Mesenchymal stem cell (in vitro differentiated cells and primary cell): ENCODE measurements around the gene GPR137B.
A peak's percentile ranks its signal among the peaks of the same experiment; 100 is the strongest.

ENCODE experiments used
- DNase-seq: peaks from one replicate; pipeline ENCODE4 v3.0.0-alpha.2; 2013
- H2AFZ ChIP-seq: one replicate; pipeline ENCODE4 v1.6.1; 2013; ENCODE audit warnings: low read depth, mild to moderate bottlenecking, control low read depth, inconsistent platforms, low read length, moderate library complexity
- H2AK5ac ChIP-seq: 2 replicates; pipeline ENCODE4 v1.6.1; 2013; ENCODE audit warnings: low read length, moderate library complexity, mild to moderate bottlenecking, inconsistent platforms; ENCODE audit not compliant: severe bottlenecking
- H2BK120ac ChIP-seq: one replicate; pipeline ENCODE4 v1.6.1; 2013; ENCODE audit warnings: low read depth, mild to moderate bottlenecking, inconsistent platforms, low read length, moderate library complexity
- H2BK12ac ChIP-seq, 2 experiments: one replicate each; pipeline ENCODE4 v1.6.1; 2013; ENCODE audit warnings: inconsistent platforms in 2 of 2, low read length in 2 of 2, mild to moderate bottlenecking in 2 of 2, moderate library complexity in 2 of 2, control low read depth in 1 of 2
- H2BK15ac ChIP-seq: one replicate; pipeline ENCODE4 v1.6.1; 2013; ENCODE audit warnings: mild to moderate bottlenecking, low read depth, inconsistent platforms; ENCODE audit not compliant: poor library complexity, severe bottlenecking
- H2BK5ac ChIP-seq: 2 replicates; pipeline ENCODE4 v1.6.1; 2013; ENCODE audit warnings: low read depth, mild to moderate bottlenecking, low read length, control low read depth, inconsistent platforms; ENCODE audit not compliant: poor library complexity, severe bottlenecking
- H3K14ac ChIP-seq, 2 experiments: one replicate each; pipeline ENCODE4 v1.6.1; 2013; ENCODE audit warnings: inconsistent platforms in 2 of 2, low read length in 2 of 2, control low read depth in 1 of 2, mild to moderate bottlenecking in 1 of 2, moderate library complexity in 1 of 2
- H3K18ac ChIP-seq, 2 experiments: one replicate each; pipeline ENCODE4 v1.6.1; 2013; ENCODE audit warnings: inconsistent platforms in 2 of 2, low read length in 2 of 2, control low read depth in 1 of 2, low read depth in 1 of 2, mild to moderate bottlenecking in 1 of 2
- H3K23ac ChIP-seq, 2 experiments: one replicate each; pipeline ENCODE4 v1.6.1; 2013; ENCODE audit warnings: inconsistent platforms in 2 of 2, low read length in 2 of 2, mild to moderate bottlenecking in 2 of 2, moderate library complexity in 2 of 2, control low read depth in 1 of 2
- H3K27ac ChIP-seq: 2 replicates; pipeline ENCODE4 v1.5.1; 2013; ENCODE audit warnings: mild to moderate bottlenecking, moderate library complexity, low read length, control low read depth, inconsistent platforms; ENCODE audit not compliant: poor library complexity, severe bottlenecking
- H3K27me3 ChIP-seq, 2 experiments: 2 replicates each; pipeline versions ENCODE4 v1.6.1 to v1.7.0; 2013; ENCODE audit warnings: low read length in 2 of 2, mild to moderate bottlenecking in 2 of 2, moderate library complexity in 2 of 2, control low read depth in 1 of 2, inconsistent platforms in 1 of 2; ENCODE audit not compliant: control insufficient read depth in 1 of 2, insufficient read depth in 1 of 2
- H3K36me3 ChIP-seq, 2 experiments: 2 replicates each; pipeline versions ENCODE4 v1.6.1 to v1.7.0; 2013; ENCODE audit warnings: low read length in 2 of 2, control low read depth in 1 of 2, inconsistent platforms in 1 of 2, low read depth in 1 of 2, mild to moderate bottlenecking in 1 of 2; ENCODE audit not compliant: insufficient read depth in 2 of 2, control insufficient read depth in 1 of 2
- H3K4ac ChIP-seq, 2 experiments: one replicate each; pipeline ENCODE4 v1.6.1; 2013; ENCODE audit warnings: inconsistent platforms in 2 of 2, low read length in 2 of 2, mild to moderate bottlenecking in 2 of 2, moderate library complexity in 2 of 2, control low read depth in 1 of 2, low read depth in 1 of 2
- H3K4me1 ChIP-seq: 2 replicates; pipeline ENCODE4 v1.6.1; 2013; ENCODE audit warnings: low read depth, low read length, control low read depth; ENCODE audit not compliant: control insufficient read depth, insufficient read depth
- H3K4me2 ChIP-seq: 2 replicates; pipeline ENCODE4 v1.6.1; 2013; ENCODE audit warnings: low read length, mild to moderate bottlenecking, inconsistent platforms; ENCODE audit not compliant: poor library complexity, severe bottlenecking
- H3K4me3 ChIP-seq, 2 experiments: 2 replicates each; pipeline versions ENCODE4 v1.5.1 to v1.7.0; 2013; ENCODE audit warnings: low read length in 2 of 2, mild to moderate bottlenecking in 2 of 2, control low read depth in 1 of 2, low read depth in 1 of 2; ENCODE audit not compliant: insufficient read depth in 1 of 2
- H3K79me1 ChIP-seq: replicated peaks from 2 replicates; pipeline ENCODE4 v1.6.1; 2013; ENCODE audit warnings: mild to moderate bottlenecking, control low read depth, low read length, inconsistent platforms; ENCODE audit not compliant: poor library complexity, severe bottlenecking
- H3K9ac ChIP-seq: 2 replicates; pipeline ENCODE4 v1.7.0; 2013; ENCODE audit warnings: mild to moderate bottlenecking, low read length, moderate library complexity
- H3K9me3 ChIP-seq: 2 replicates; pipeline ENCODE4 v1.7.0; 2013; ENCODE audit warnings: mild to moderate bottlenecking, low read length; ENCODE audit not compliant: control insufficient read depth
- H4K8ac ChIP-seq: one replicate; pipeline ENCODE4 v1.6.1; 2013; ENCODE audit warnings: inconsistent platforms, mild to moderate bottlenecking, low read length, moderate library complexity
- H4K91ac ChIP-seq: one replicate; pipeline ENCODE4 v1.6.1; 2013; ENCODE audit warnings: mild to moderate bottlenecking, low read length, inconsistent platforms
- WGBS: methylation state at CpG from one replicate; pipeline ENCODE4 v1.1.7; 2013; ENCODE audit warnings: mixed read lengths; 5-methylcytosine and 5-hydroxymethylcytosine counted together

GPR137B gene

GRCh38 chr1:236173174-236173767 is 30.9 kb downstream of the GPR137B start:
- H4K91ac ChIP-seq, result no peak overlapping the region
- H2BK120ac ChIP-seq, result no peak overlapping the region
- no peak overlapping the region for H3K4me3 ChIP-seq
- H3K4ac ChIP-seq, result no peak overlapping the region
- H3K27me3 ChIP-seq, result no peaks in the 10 kb centered on the region
- H4K8ac ChIP-seq, result no peak overlapping the region
- H2AFZ ChIP-seq, result no peak overlapping the region
- DNase-seq, result no peak
- H3K79me1 ChIP-seq, result peaks cover 24% of the 10 kb centered on the region
- 86% methylated on average over 4 of the region's 5 CpGs for WGBS
- H3K4me2 ChIP-seq, result no peak overlapping the region
- H3K23ac ChIP-seq, result no peak overlapping the region
- H2BK5ac ChIP-seq, result no peak overlapping the region
- H2BK12ac ChIP-seq, result no peak overlapping the region
- H3K9me3 ChIP-seq, result no peaks in the 10 kb centered on the region
- no peak overlapping the region for H3K27ac ChIP-seq
- peaks cover 6 to 8% of the 10 kb centered on the region in 2 experiments for H3K36me3 ChIP-seq
- no peak overlapping the region for H3K9ac ChIP-seq
- no peak overlapping the region for H2AK5ac ChIP-seq
- no peak overlapping the region for H3K18ac ChIP-seq
- peaks cover 30% of the 10 kb centered on the region for H3K4me1 ChIP-seq
- no peak overlapping the region for H2BK15ac ChIP-seq
- H3K14ac ChIP-seq, result no peak overlapping the region

- peaks cover 20% of the 10 kb centered on the region for H3K79me1 ChIP-seq
- no peak overlapping the region for H3K9ac ChIP-seq
- H2BK12ac ChIP-seq, result no peak overlapping the region
- no peak overlapping the region for H3K14ac ChIP-seq
- H3K27me3 ChIP-seq, result no peaks in the 10 kb centered on the region
- H2BK15ac ChIP-seq, result no peak overlapping the region
- peaks cover 3 to 21% of the 10 kb centered on the region in 2 experiments for H3K36me3 ChIP-seq
- no peak overlapping the region for H3K18ac ChIP-seq
- WGBS, result 91% methylated on average over 11 of the region's 12 CpGs
- peak overlapping the region; percentile 69 for H3K4me2 ChIP-seq
- peak overlapping the region; percentile 99 for H3K27ac ChIP-seq
- H2BK120ac ChIP-seq, result no peak overlapping the region
- H4K91ac ChIP-seq, result no peak overlapping the region
- no peak overlapping the region for H3K4me3 ChIP-seq
- H2AFZ ChIP-seq, result no peak overlapping the region
- no peaks in the 10 kb centered on the region for H3K9me3 ChIP-seq
- no peak overlapping the region for H4K8ac ChIP-seq
- H2AK5ac ChIP-seq, result peak overlapping the region; percentile 71
- no peak for DNase-seq
- no peak overlapping the region for H3K4ac ChIP-seq
- no peak overlapping the region for H3K23ac ChIP-seq
- peak overlapping the region; percentile 98 for H2BK5ac ChIP-seq
- H3K4me1 ChIP-seq, result peaks cover 29% of the 10 kb centered on the region
Measured at GRCh38 chr1:236175642-236176336, 33.5 kb downstream of the GPR137B start.

GRCh38 chr1:236176337-236177336 is 34.3 kb downstream of the GPR137B start:
- Histone ChIP-seq H3K4me2 (peak overlapping the region; percentile 69), H3K4me1 (peaks cover 29% of the 10 kb centered on the region), H2AFZ (no peak overlapping the region), H3K14ac (no peak overlapping the region), H4K8ac (no peak overlapping the region), H4K91ac (no peak overlapping the region), H2BK12ac (no peak overlapping the region), H3K4me3 (no peak overlapping the region), H3K36me3 (peaks cover 3 to 28% of the 10 kb centered on the region in 2 experiments), H3K9ac (no peak overlapping the region), H3K23ac (no peak overlapping the region), H3K4ac (no peak overlapping the region), H3K79me1 (peaks cover 14% of the 10 kb centered on the region), H3K27ac (peak overlapping the region; percentile 99), H3K27me3 (no peaks in the 10 kb centered on the region), H2AK5ac (peak overlapping the region; percentile 69), H2BK15ac (no peak overlapping the region), H2BK120ac (no peak overlapping the region), H3K18ac (no peak overlapping the region), H3K9me3 (no peaks in the 10 kb centered on the region), H2BK5ac (peak overlapping the region; percentile 98)
- 79% methylated on average over 16 of the region's 18 CpGs for WGBS
- no peak for DNase-seq

- 92% methylated on average over 6 of the region's 6 CpGs for WGBS
- no peak overlapping the region for H3K4me2 ChIP-seq
- H2BK12ac ChIP-seq, result no peak overlapping the region
- no peaks in the 10 kb centered on the region for H3K9me3 ChIP-seq
- peak overlapping the region; percentile 87 for H3K27ac ChIP-seq
- peak overlapping the region; percentile 11 for H2AK5ac ChIP-seq
- H3K27me3 ChIP-seq, result no peaks in the 10 kb centered on the region
- no peak overlapping the region for H3K4ac ChIP-seq
- H3K4me1 ChIP-seq, result peaks cover 28% of the 10 kb centered on the region
- H3K18ac ChIP-seq, result no peak overlapping the region
- no peak overlapping the region for H2BK5ac ChIP-seq
- no peak overlapping the region for H3K23ac ChIP-seq
- no peak overlapping the region for H2AFZ ChIP-seq
- H3K14ac ChIP-seq, result no peak overlapping the region
- H3K36me3 ChIP-seq, result peaks cover 3 to 51% of the 10 kb centered on the region in 2 experiments
- H3K9ac ChIP-seq, result no peak overlapping the region
- H2BK15ac ChIP-seq, result no peak overlapping the region
- H3K79me1 ChIP-seq, result peaks cover 9% of the 10 kb centered on the region
- no peak overlapping the region for H3K4me3 ChIP-seq
- no peak overlapping the region for H4K8ac ChIP-seq
- H4K91ac ChIP-seq, result no peak overlapping the region
- H2BK120ac ChIP-seq, result no peak overlapping the region
- no peak for DNase-seq
Measured at GRCh38 chr1:236179634-236180033, 37.3 kb downstream of the GPR137B start.
